Activated CD4-positive, alpha-beta T cell treated with anti-CD3 and anti-CD28 coated beads, Interleukin-2, amount 10 ng/mL, durations not matched to agents 24 days and 14 days (primary cell): ENCODE data around the gene NIM1K. TPM values are rescaled to one million over a fixed set of nuclear protein-coding genes. Genes with fewer than 3 reads are reported as not detected.
"Not testable (repeated sequence)": the region's sequence is repeated elsewhere in the genome, so short reads cannot be mapped to it uniquely, and the experiment has no call there.

ENCODE experiments used
- DNase-seq: peaks from one replicate; pipeline ENCODE4 v3.0.0; 2022
- H3K27ac Mint-ChIP-seq: one replicate; pipeline ENCODE4 v1.8.0; 2022; ENCODE audit warnings: mild to moderate bottlenecking, mixed read lengths
- H3K27me3 Mint-ChIP-seq: one replicate; pipeline ENCODE4 v1.8.0; 2022; ENCODE audit warnings: mixed read lengths
- H3K36me3 Mint-ChIP-seq: one replicate; pipeline ENCODE4 v1.8.0; 2022; ENCODE audit warnings: low read depth, mild to moderate bottlenecking, mixed read lengths
- H3K4me1 Mint-ChIP-seq: one replicate; pipeline ENCODE4 v1.8.0; 2021; ENCODE audit warnings: mixed read lengths
- H3K4me3 Mint-ChIP-seq: one replicate; pipeline ENCODE4 v1.8.0; 2022; ENCODE audit warnings: mild to moderate bottlenecking, moderate library complexity, mixed read lengths
- H3K9me3 Mint-ChIP-seq: one replicate; pipeline ENCODE4 v1.8.0; 2021; ENCODE audit warnings: mixed read lengths
- intact Hi-C: fragments of 100-400 bp; cut with micrococcal nuclease; formaldehyde crosslinking; loops from one replicate; pipeline ENCODE4 v1.15.1; 2023
- total RNA-seq: library from RNA; stranded (reverse); gene quantifications from 2 replicates; pipeline ENCODE4 v1.2.3, GENCODE V29; 2022

Gene NIM1K
- 0.82 and 0.97 TPM in 2 replicates for total RNA-seq

- intact Hi-C loops, result loop anchor here (2.0 to 5.0 kb wide), 2 partner anchors 185 to 197 kb away; no protein-coding TSS in a partner anchor
- peak; percentile 85 for DNase-seq
- peaks cover 4% of the 10 kb centered on the region for H3K36me3 Mint-ChIP-seq
- peak within 1 kb of the TSS; percentile 86 for H3K4me3 Mint-ChIP-seq
- peaks cover 15% of the 10 kb centered on the region for H3K27me3 Mint-ChIP-seq
- no peaks in the 10 kb centered on the region for H3K9me3 Mint-ChIP-seq
- peak within 1 kb of the TSS; percentile 86 for H3K27ac Mint-ChIP-seq
- peaks cover 31% of the 10 kb centered on the region for H3K4me1 Mint-ChIP-seq
These were observed at the start of gene NIM1K for GRCh38 chr5:43191740-43192557. Gene NIM1K, plus strand, starts transcription at chr5:43192225. Its CDS starts 53,551 bp downstream, at chr5:43245776.

DNA sequence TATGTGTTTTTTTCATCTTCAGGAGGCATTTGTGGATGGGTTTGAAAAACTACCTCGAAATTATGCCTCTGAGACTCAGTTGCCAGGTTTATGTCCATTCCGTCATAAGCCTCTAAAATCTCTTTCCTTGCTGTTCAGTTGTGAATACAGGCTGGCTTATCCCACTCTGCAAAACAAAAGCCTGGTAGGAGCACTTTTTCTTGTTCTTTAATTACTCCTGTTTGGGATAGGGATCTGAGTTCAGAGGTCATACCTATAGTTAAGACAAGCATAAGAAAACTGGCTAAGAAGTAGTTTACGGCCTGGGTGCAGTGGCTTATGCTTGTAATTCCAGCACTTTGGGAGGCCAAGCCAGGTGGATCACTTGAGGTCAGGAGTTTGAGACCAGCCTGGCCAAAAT is 47.0 kb upstream of the NIM1K start:
- no peak for DNase-seq
- intact Hi-C loops, result no loop called here
- H3K27ac Mint-ChIP-seq, result no peak overlapping the region
- no peaks in the 10 kb centered on the region for H3K27me3 Mint-ChIP-seq
- no peaks in the 10 kb centered on the region for H3K9me3 Mint-ChIP-seq
- H3K4me1 Mint-ChIP-seq, result peaks cover 4% of the 10 kb centered on the region
- peaks cover 54% of the 10 kb centered on the region for H3K36me3 Mint-ChIP-seq
- no peak overlapping the region for H3K4me3 Mint-ChIP-seq

- DNase-seq, result no peak
- intact Hi-C loops, result no loop called here
- peaks cover 48% of the 10 kb centered on the region for H3K36me3 Mint-ChIP-seq
These were observed 45.1 kb upstream of the NIM1K start for GRCh38 chr5:43146958-43147357.

DNA sequence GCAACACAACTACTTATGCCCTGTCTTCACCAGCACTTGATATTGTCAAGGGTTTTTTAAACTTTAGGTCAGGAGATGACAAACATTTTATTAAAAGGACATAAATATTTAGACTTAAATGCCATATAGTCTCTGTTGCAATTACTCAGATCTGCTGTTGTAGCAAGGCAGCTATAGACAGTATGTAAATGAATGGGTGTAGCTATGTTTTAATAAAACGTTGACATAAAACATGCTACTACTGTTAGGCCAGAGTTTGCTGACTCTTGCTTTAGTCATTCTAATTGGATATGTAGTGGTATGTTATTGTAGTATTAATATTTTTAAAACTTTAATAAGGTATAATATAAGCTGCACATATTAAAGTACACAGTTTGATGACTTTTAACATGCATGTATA is 43.6 kb upstream of the NIM1K start:
- no peak for DNase-seq
- Mint-ChIP-seq H3K4me3 (no peak overlapping the region), H3K27ac (no peak overlapping the region), H3K9me3 (no peaks in the 10 kb centered on the region), H3K27me3 (no peaks in the 10 kb centered on the region), H3K36me3 (peaks cover 52% of the 10 kb centered on the region), H3K4me1 (peaks cover 2% of the 10 kb centered on the region)
- intact Hi-C loops, result no loop called here

More at GRCh38 chr5:43146958-43147357, 45.1 kb upstream of the NIM1K start:
- no peaks in the 10 kb centered on the region for H3K9me3 Mint-ChIP-seq
- no peak overlapping the region for H3K4me3 Mint-ChIP-seq
- H3K27ac Mint-ChIP-seq, result no peak overlapping the region
- H3K4me1 Mint-ChIP-seq, result peaks cover 2% of the 10 kb centered on the region
- H3K27me3 Mint-ChIP-seq, result no peaks in the 10 kb centered on the region

GRCh38 chr5:43149231-43149630 is 42.8 kb upstream of the NIM1K start:
- Mint-ChIP-seq H3K36me3 (peaks cover 57% of the 10 kb centered on the region), H3K4me3 (no peak overlapping the region), H3K27me3 (no peaks in the 10 kb centered on the region)

GRCh38 chr5:43150075-43150474 is 42.0 kb upstream of the NIM1K start:
- Mint-ChIP-seq H3K4me1 (no peaks in the 10 kb centered on the region), H3K36me3 (peaks cover 50% of the 10 kb centered on the region), H3K4me3 (no peak overlapping the region), H3K27me3 (no peaks in the 10 kb centered on the region), H3K27ac (no peak overlapping the region), H3K9me3 (no peaks in the 10 kb centered on the region)
- intact Hi-C loops, result no loop called here
- DNase-seq, result no peak

More at GRCh38 chr5:43149231-43149630, 42.8 kb upstream of the NIM1K start:
- H3K27ac Mint-ChIP-seq, result no peak overlapping the region
- no peak for DNase-seq
- intact Hi-C loops, result no loop called here
- no peaks in the 10 kb centered on the region for H3K9me3 Mint-ChIP-seq
- H3K4me1 Mint-ChIP-seq, result peaks cover 2% of the 10 kb centered on the region

GRCh38 chr5:43150748-43151147 is 41.3 kb upstream of the NIM1K start:
- H3K9me3 Mint-ChIP-seq, result no peaks in the 10 kb centered on the region
- intact Hi-C loops, result no loop called here
- no peak overlapping the region for H3K27ac Mint-ChIP-seq
- no peak for DNase-seq
- H3K36me3 Mint-ChIP-seq, result peaks cover 49% of the 10 kb centered on the region
- no peaks in the 10 kb centered on the region for H3K27me3 Mint-ChIP-seq
- H3K4me3 Mint-ChIP-seq, result no peak overlapping the region
- peaks cover 4% of the 10 kb centered on the region for H3K4me1 Mint-ChIP-seq

DNA sequence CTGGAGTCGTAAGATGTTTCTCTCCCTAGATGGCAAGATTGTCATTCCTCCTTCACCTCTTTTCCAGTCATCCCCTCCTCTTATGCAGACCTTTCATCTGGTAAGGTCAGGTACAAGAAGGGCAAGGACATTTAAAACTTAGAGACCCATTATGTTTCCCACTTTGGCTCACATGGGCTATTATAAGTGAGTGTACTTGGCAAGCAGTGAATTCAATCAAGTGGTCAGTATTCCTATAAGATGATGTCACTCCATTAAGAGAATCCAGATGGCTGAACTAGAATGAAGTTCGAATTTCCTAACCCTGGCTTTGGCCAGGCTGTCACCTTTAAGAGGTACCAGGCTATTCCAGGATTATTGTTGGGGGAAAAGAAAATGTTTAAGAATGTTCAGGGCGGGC is 39.1 kb upstream of the NIM1K start:
- intact Hi-C loops, result no loop called here
- Mint-ChIP-seq H3K4me3 (no peak overlapping the region), H3K27ac (no peak overlapping the region), H3K27me3 (no peaks in the 10 kb centered on the region), H3K36me3 (peaks cover 51% of the 10 kb centered on the region), H3K4me1 (peaks cover 4% of the 10 kb centered on the region), H3K9me3 (no peaks in the 10 kb centered on the region)
- DNase-seq, result no peak

DNA sequence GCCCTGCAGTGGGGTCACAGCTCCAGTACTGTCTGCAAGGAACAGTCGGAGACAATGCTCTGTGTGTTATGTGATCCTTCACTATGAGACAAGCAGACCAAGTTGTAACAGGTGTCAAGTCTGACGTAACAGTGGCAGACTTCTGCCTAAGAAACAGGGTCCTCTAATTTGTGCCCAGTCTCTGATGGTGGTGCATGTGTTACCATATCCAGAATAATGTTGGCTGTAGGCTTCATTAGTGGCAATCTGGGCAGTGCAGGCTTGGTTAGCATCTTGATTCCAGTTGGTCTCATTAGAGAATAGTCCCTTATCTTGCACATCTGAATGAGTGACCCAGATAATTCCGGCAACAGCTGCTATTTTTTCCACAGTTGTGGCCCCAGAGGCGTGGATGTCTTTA is 37.6 kb upstream of the NIM1K start:
- H3K36me3 Mint-ChIP-seq, result peaks cover 51% of the 10 kb centered on the region
- H3K27ac Mint-ChIP-seq, result no peak overlapping the region
- intact Hi-C loops, result no loop called here
- no peaks in the 10 kb centered on the region for H3K9me3 Mint-ChIP-seq
- peaks cover 6% of the 10 kb centered on the region for H3K4me1 Mint-ChIP-seq
- no peak overlapping the region for H3K4me3 Mint-ChIP-seq
- H3K27me3 Mint-ChIP-seq, result no peaks in the 10 kb centered on the region
- no peak for DNase-seq

- H3K4me1 Mint-ChIP-seq, result peaks cover 8% of the 10 kb centered on the region
- no peak overlapping the region for H3K4me3 Mint-ChIP-seq
- intact Hi-C loops, result no loop called here
- H3K27me3 Mint-ChIP-seq, result no peaks in the 10 kb centered on the region
- peaks cover 53% of the 10 kb centered on the region for H3K36me3 Mint-ChIP-seq
- H3K9me3 Mint-ChIP-seq, result no peaks in the 10 kb centered on the region
- no peak for DNase-seq
- H3K27ac Mint-ChIP-seq, result no peak overlapping the region
These were observed 36.5 kb upstream of the NIM1K start for GRCh38 chr5:43155394-43156096.

DNA sequence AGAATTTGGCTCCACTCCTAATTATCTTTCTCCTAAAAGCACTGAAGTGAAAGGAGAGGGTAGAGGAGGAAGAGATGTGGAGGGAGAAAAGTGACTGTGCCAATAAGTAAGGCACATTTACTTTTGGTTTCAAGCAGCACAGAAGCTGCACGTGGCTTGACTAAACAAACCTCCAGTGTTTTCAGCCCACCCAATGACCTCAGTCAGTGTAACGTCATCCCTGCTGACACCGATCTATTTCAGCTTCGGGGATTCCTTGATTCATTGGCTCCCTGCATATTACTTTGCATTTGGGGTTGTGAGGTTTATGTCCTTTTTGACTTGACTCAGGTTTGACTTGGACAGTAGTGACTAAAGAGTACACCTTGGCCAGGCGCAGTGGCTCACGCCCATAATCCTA is 35.6 kb upstream of the NIM1K start:
- Mint-ChIP-seq H3K9me3 (no peaks in the 10 kb centered on the region), H3K4me3 (no peak overlapping the region), H3K27ac (no peak overlapping the region), H3K4me1 (peaks cover 12% of the 10 kb centered on the region), H3K36me3 (peaks cover 56% of the 10 kb centered on the region), H3K27me3 (no peaks in the 10 kb centered on the region)
- intact Hi-C loops, result no loop called here
- no peak for DNase-seq

GRCh38 chr5:43157068-43157467 is 35.0 kb upstream of the NIM1K start:
- intact Hi-C loops, result no loop called here
- H3K27ac Mint-ChIP-seq, result no peak overlapping the region
- no peaks in the 10 kb centered on the region for H3K9me3 Mint-ChIP-seq
- no peak for DNase-seq
- H3K36me3 Mint-ChIP-seq, result peaks cover 57% of the 10 kb centered on the region
- peaks cover 13% of the 10 kb centered on the region for H3K4me1 Mint-ChIP-seq
- H3K27me3 Mint-ChIP-seq, result no peaks in the 10 kb centered on the region
- no peak overlapping the region for H3K4me3 Mint-ChIP-seq

DNA sequence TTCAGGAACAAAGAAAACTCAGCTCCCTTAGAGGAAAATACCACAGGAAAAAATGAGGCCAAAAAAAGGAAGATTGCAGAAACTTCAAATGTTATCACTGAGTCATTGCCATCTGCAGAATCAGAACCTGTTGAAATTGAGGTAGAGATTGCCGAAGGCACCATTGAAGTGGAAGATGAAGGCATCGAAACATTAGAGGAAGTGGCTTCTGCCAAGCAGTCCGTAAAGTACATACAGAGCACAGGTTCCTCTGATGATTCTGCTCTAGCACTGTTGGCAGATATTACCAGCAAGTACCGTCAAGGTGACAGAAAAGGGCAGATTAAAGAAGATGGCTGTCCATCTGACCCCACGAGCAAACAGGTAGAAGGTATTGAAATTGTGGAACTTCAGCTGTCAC is 30.8 kb upstream of the NIM1K start:
- peak; percentile 67 for DNase-seq
- peaks cover 9% of the 10 kb centered on the region for H3K4me1 Mint-ChIP-seq
- intact Hi-C loops, result no loop called here
- H3K9me3 Mint-ChIP-seq, result no peaks in the 10 kb centered on the region
- H3K27me3 Mint-ChIP-seq, result no peaks in the 10 kb centered on the region
- peaks cover 61% of the 10 kb centered on the region for H3K36me3 Mint-ChIP-seq
- H3K27ac Mint-ChIP-seq, result peak overlapping the region; percentile 52
- H3K4me3 Mint-ChIP-seq, result no peak overlapping the region

DNA sequence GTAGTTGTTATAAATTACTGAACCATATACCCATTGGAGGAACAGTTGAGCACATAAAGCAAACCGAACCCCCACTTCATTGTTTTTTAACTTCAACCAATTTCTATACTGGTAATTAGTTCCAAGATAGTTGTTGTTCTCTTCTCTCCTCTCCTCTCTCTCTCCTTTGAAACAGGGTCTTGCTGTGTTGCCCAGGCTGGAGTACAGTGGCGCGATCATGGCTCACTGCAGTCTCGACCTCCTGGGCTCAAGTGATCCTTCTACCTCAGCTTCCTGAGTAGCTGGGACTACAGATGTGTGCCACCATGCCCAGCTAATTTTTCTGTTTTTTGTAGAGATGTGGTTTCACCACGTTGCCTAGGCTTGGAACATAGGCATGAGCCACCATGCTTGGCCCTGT is 27.2 kb upstream of the NIM1K start:
- Mint-ChIP-seq H3K4me1 (peaks cover 11% of the 10 kb centered on the region), H3K36me3 (peaks cover 48% of the 10 kb centered on the region)
- H3K9me3 Mint-ChIP-seq, H3K27me3 Mint-ChIP-seq, H3K27ac Mint-ChIP-seq, intact Hi-C loops, H3K4me3 Mint-ChIP-seq, DNase-seq: not testable (repeated sequence)
